ENCODE results near the gene HHATL.

Gene HHATL

GRCh38 chr3:42712688-42713372, 10.2 kb upstream of the HHATL start:
- DNase-seq (ENCODE audit: low spot score): no peak

GRCh38 chr3:42712344-42712648, 9.7 kb upstream of the HHATL start:
- no peak for DNase-seq (ENCODE audit: low spot score)

GRCh38 chr3:42711491-42712343, 9.1 kb upstream of the HHATL start:
- DNase-seq (ENCODE audit: low spot score): no peak

- no peak for DNase-seq (ENCODE audit: low spot score)
These were observed 7.9 kb upstream of the HHATL start for GRCh38 chr3:42710323-42711021.

- DNase-seq (ENCODE audit: low spot score): no peak
These were observed 7.0 kb upstream of the HHATL start for GRCh38 chr3:42709621-42710020.

GRCh38 chr3:42708611-42709151, 6.1 kb upstream of the HHATL start:
- DNase-seq (ENCODE audit: low spot score): no peak

- no peak for DNase-seq (ENCODE audit: low spot score)
These were observed 5.2 kb upstream of the HHATL start for GRCh38 chr3:42707620-42708355.

- no peak for DNase-seq (ENCODE audit: low spot score)
These were observed 4.4 kb upstream of the HHATL start for GRCh38 chr3:42706721-42707619.

- DNase-seq (ENCODE audit: low spot score): no peak
These were observed 3.5 kb upstream of the HHATL start for GRCh38 chr3:42705962-42706585.

GRCh38 chr3:42705058-42705767, 2.6 kb upstream of the HHATL start:
- no peak for DNase-seq (ENCODE audit: low spot score)

- no peak for DNase-seq (ENCODE audit: low spot score)
These were observed 1.7 kb upstream of the HHATL start for GRCh38 chr3:42704136-42704841.

- no peak for DNase-seq (ENCODE audit: low spot score)
These were observed 1.1 kb upstream of the HHATL start for GRCh38 chr3:42703695-42704025.

GRCh38 chr3:42702982-42703694, 540 bp upstream of the HHATL start:
- no peak for DNase-seq (ENCODE audit: low spot score)

- DNase-seq (ENCODE audit: low spot score): peak; percentile 49
These were observed 1.1 kb downstream of the HHATL start for GRCh38 chr3:42701371-42702065.

- DNase-seq (ENCODE audit: low spot score): no peak
These were observed 2.0 kb downstream of the HHATL start for GRCh38 chr3:42700366-42701288.

GRCh38 chr3:42699511-42699971, 3.1 kb downstream of the HHATL start:
- DNase-seq (ENCODE audit: low spot score): no peak

GRCh38 chr3:42698911-42699230, 3.7 kb downstream of the HHATL start:
- no peak for DNase-seq (ENCODE audit: low spot score)

Measured in cerebellar cortex (tissue), 1 donor.